ENCODE results near the gene C11orf91.

C11orf91 gene

GRCh38 chr11:33723238-33723881, 22.7 kb upstream of the C11orf91 start:
- Histone ChIP-seq H3K4me3 (IDR thresholded peaks at IDR 0.05; ENCODE audit: insufficient read depth, low read depth, low read length) (no peak overlapping the region), H3K4me2 (no peak overlapping the region), H3K27ac (no peak overlapping the region), H3K27me3 (ENCODE audit: insufficient read depth, low read depth) (no peaks in the 10 kb centered on the region), H3K9ac (no peak overlapping the region), H4K20me1 (ENCODE audit: insufficient read depth) (peaks cover 37% of the 10 kb centered on the region), H3K36me3 (ENCODE audit: insufficient read depth) (peaks cover 9% of the 10 kb centered on the region; the same call in 1 of the 2 replicates), H3K79me2 (ENCODE audit: insufficient read depth, low read depth) (peaks cover 73% of the 10 kb centered on the region), H3K4me1 (ENCODE audit: low read depth, poor library complexity, severe bottlenecking) (peaks cover 76% of the 10 kb centered on the region), H2AFZ (ENCODE audit: low read depth) (no peak overlapping the region)
- TF ChIP-seq CTCF (conservative IDR thresholded peaks at IDR 0.05; ENCODE audit: low read depth, low read length) = no peak

- H3K4me2 ChIP-seq = no peak overlapping the region
- H4K20me1 ChIP-seq (ENCODE audit: insufficient read depth) = peaks cover 37% of the 10 kb centered on the region
- peaks cover 71% of the 10 kb centered on the region for H3K79me2 ChIP-seq (ENCODE audit: insufficient read depth, low read depth)
These were observed 22.1 kb upstream of the C11orf91 start for GRCh38 chr11:33722590-33723234.

GRCh38 chr11:33721984-33722383, 21.4 kb upstream of the C11orf91 start:
- H3K79me2 ChIP-seq (ENCODE audit: insufficient read depth, low read depth) = peaks cover 67% of the 10 kb centered on the region
- H3K27ac ChIP-seq = no peak overlapping the region
- peaks cover 73% of the 10 kb centered on the region for H3K4me1 ChIP-seq (ENCODE audit: low read depth, poor library complexity, severe bottlenecking)
- H3K4me2 ChIP-seq = no peak overlapping the region
- peaks cover 13% of the 10 kb centered on the region; the same call in 1 of the 2 replicates for H3K36me3 ChIP-seq (ENCODE audit: insufficient read depth)
- no peak overlapping the region for H2AFZ ChIP-seq (ENCODE audit: low read depth)
- no peaks in the 10 kb centered on the region for H3K27me3 ChIP-seq (ENCODE audit: insufficient read depth, low read depth)
- no peak for TF ChIP-seq CTCF (conservative IDR thresholded peaks at IDR 0.05; ENCODE audit: low read depth, low read length)
- no peak overlapping the region for H3K9ac ChIP-seq
- H3K4me3 ChIP-seq (IDR thresholded peaks at IDR 0.05; ENCODE audit: insufficient read depth, low read depth, low read length) = no peak overlapping the region
- peaks cover 37% of the 10 kb centered on the region for H4K20me1 ChIP-seq (ENCODE audit: insufficient read depth)

More at GRCh38 chr11:33722590-33723234, 22.1 kb upstream of the C11orf91 start:
- TF ChIP-seq CTCF (conservative IDR thresholded peaks at IDR 0.05; ENCODE audit: low read depth, low read length) = no peak
- no peak overlapping the region for H3K4me3 ChIP-seq (IDR thresholded peaks at IDR 0.05; ENCODE audit: insufficient read depth, low read depth, low read length)
- no peaks in the 10 kb centered on the region for H3K27me3 ChIP-seq (ENCODE audit: insufficient read depth, low read depth)
- H3K36me3 ChIP-seq (ENCODE audit: insufficient read depth) = peaks cover 13% of the 10 kb centered on the region; the same call in 1 of the 2 replicates
- H3K4me1 ChIP-seq (ENCODE audit: low read depth, poor library complexity, severe bottlenecking) = peaks cover 76% of the 10 kb centered on the region
- H3K9ac ChIP-seq = no peak overlapping the region
- no peak overlapping the region for H2AFZ ChIP-seq (ENCODE audit: low read depth)
- no peak overlapping the region for H3K27ac ChIP-seq

- H3K4me1 ChIP-seq (ENCODE audit: low read depth, poor library complexity, severe bottlenecking) = peaks cover 73% of the 10 kb centered on the region
- peaks cover 33% of the 10 kb centered on the region for H4K20me1 ChIP-seq (ENCODE audit: insufficient read depth)
These were observed 20.8 kb upstream of the C11orf91 start for GRCh38 chr11:33721426-33721825.

More at GRCh38 chr11:33721426-33721825, 20.8 kb upstream of the C11orf91 start:
- Histone ChIP-seq H3K27ac (no peak overlapping the region), H3K9ac (no peak overlapping the region), H2AFZ (ENCODE audit: low read depth) (no peak overlapping the region), H3K4me2 (no peak overlapping the region), H3K27me3 (ENCODE audit: insufficient read depth, low read depth) (no peaks in the 10 kb centered on the region), H3K36me3 (ENCODE audit: insufficient read depth) (peaks cover 13% of the 10 kb centered on the region; the same call in 1 of the 2 replicates), H3K79me2 (ENCODE audit: insufficient read depth, low read depth) (peaks cover 63% of the 10 kb centered on the region), H3K4me3 (IDR thresholded peaks at IDR 0.05; ENCODE audit: insufficient read depth, low read depth, low read length) (no peak overlapping the region)
- TF ChIP-seq CTCF (conservative IDR thresholded peaks at IDR 0.05; ENCODE audit: low read depth, low read length) = no peak

Data from KMS-11 (cell line).